SU-DHL-6 (cell line): ENCODE measurements around the gene IFT25.
"Not testable (repeated sequence)": the region's sequence is repeated elsewhere in the genome, so short reads cannot be mapped to it uniquely, and the experiment has no call there.

ENCODE experiments used
- CTCF ChIP-seq: fragments of 200-600 bp; sonication (generic); IDR thresholded peaks from one replicate; pipeline ENCODE4 v1.5.1; 2017; ENCODE audit warnings: antibody characterized with exemption, mild to moderate bottlenecking, low read length, moderate library complexity; ENCODE audit not compliant: insufficient read depth, poor library complexity, severe bottlenecking
- EZH2phosphoT487 ChIP-seq: fragments of 200-600 bp; sonication (generic), shearing (Covaris generic); conservative IDR thresholded peaks from 2 replicates; pipeline ENCODE4 v1.6.1; 2018; ENCODE audit warnings: mild to moderate bottlenecking, antibody characterized with exemption, low read length, moderate library complexity, mixed read lengths

- TF ChIP-seq CTCF, EZH2phosphoT487: not testable (repeated sequence)
These were observed 23.8 kb upstream of the IFT25 start for GRCh38 chr1:53969323-53969722.
